Activated B cell treated with CpG ODN at 0.5 μM for 24 hours (primary cell): ENCODE results near the gene LRRC73. TPM values are rescaled to one million over a fixed set of nuclear protein-coding genes. Genes with fewer than 3 reads are reported as not detected.
A peak's percentile ranks its signal among the peaks of the same experiment; 100 is the strongest.

Experiments
- ATAC-seq: fragments of 200-7000 bp; cut with Tn5 transposase; one replicate; pipeline ENCODE4 v1.10.0; 2021; ENCODE audit warnings: low read depth, mild to moderate bottlenecking, moderate library complexity
- CTCF ChIA-PET: fragments of 350-600 bp; sonication (Branson Sonifier 250); formaldehyde crosslinking; loops from one replicate; lab custom pipeline; 2021; ENCODE audit warnings: antibody characterized with exemption; lab: Charles Lee
- POLR2A ChIA-PET: fragments of 350-600 bp; sonication (Branson Sonifier 250); formaldehyde crosslinking; loops from one replicate; lab custom pipeline; 2021; ENCODE audit warnings: antibody characterized with exemption; lab: Charles Lee
- DNase-seq: peaks from one replicate; pipeline ENCODE4 v3.0.0; 2022
- H3K27ac Mint-ChIP-seq: one replicate; pipeline ENCODE4 v1.8.0; 2020; ENCODE audit warnings: mixed read lengths
- H3K27me3 Mint-ChIP-seq: one replicate; pipeline ENCODE4 v1.8.0; 2021; ENCODE audit warnings: mixed read lengths
- H3K36me3 Mint-ChIP-seq: one replicate; pipeline ENCODE4 v1.8.0; 2021; ENCODE audit warnings: low read depth, mixed read lengths
- H3K4me1 Mint-ChIP-seq: one replicate; pipeline ENCODE4 v1.8.0; 2021; ENCODE audit warnings: mixed read lengths
- H3K4me3 Mint-ChIP-seq: one replicate; pipeline ENCODE4 v1.8.0; 2020; ENCODE audit warnings: mild to moderate bottlenecking, mixed read lengths
- H3K9me3 Mint-ChIP-seq: one replicate; pipeline ENCODE4 v1.8.0; 2020; ENCODE audit warnings: mixed read lengths
- intact Hi-C: fragments of 100-400 bp; cut with micrococcal nuclease; formaldehyde crosslinking; loops from one replicate; pipeline ENCODE4 v1.15.1; 2024
- total RNA-seq: library from RNA; stranded (reverse); gene quantifications from 2 replicates; pipeline ENCODE4 v1.2.3, GENCODE V29; 2022
- TF ChIP-seq, protein P1 (sequence below): fragments of 200-600 bp; IDR thresholded peaks from one replicate; pipeline ENCODE4 v1.8.0; 2022; ENCODE audit warnings: antibody characterized with exemption, mild to moderate bottlenecking

LRRC73 gene
- total RNA-seq, 1 donor from 2014 or later, result 0.31 TPM

DNA sequence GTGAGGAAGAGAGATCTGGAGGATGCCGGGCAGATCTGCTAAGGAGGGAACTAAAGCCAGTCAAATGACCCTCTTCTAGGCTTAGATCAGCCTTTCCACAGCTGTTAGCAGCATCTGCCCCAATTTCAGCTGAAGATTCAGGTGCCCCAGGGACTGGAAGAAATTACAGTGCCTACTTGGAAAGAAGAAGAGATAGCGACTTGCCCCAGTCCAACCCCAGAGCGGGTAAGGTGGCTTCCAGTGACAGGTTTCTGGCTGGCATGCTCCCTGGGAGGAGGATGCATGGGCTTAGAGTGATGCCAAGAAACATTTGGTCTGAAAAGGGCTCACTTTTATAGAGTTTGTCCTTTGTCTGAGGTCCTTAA, 32.2 kb downstream of the LRRC73 start:
- ATAC-seq (no peak), DNase-seq (no peak)
- Mint-ChIP-seq H3K4me1 (peaks cover 42% of the 10 kb centered on the region), H3K27ac (peak overlapping the region; percentile 94), H3K27me3 (no peaks in the 10 kb centered on the region), H3K36me3 (peaks cover 14% of the 10 kb centered on the region), H3K9me3 (no peaks in the 10 kb centered on the region), H3K4me3 (peak overlapping the region; percentile 96)
- intact Hi-C loops, result no loop called here
- POLR2A ChIA-PET, result interaction anchor here (0.6 to 2.5 kb wide), 23 partner anchors 8 to 787 kb away, joined by 3 to 15 read pairs (median 4); partner anchors contain the start of genes ABCC10, CNPY3, DLK2 and DNPH1
- TF ChIP-seq, protein P1, sequence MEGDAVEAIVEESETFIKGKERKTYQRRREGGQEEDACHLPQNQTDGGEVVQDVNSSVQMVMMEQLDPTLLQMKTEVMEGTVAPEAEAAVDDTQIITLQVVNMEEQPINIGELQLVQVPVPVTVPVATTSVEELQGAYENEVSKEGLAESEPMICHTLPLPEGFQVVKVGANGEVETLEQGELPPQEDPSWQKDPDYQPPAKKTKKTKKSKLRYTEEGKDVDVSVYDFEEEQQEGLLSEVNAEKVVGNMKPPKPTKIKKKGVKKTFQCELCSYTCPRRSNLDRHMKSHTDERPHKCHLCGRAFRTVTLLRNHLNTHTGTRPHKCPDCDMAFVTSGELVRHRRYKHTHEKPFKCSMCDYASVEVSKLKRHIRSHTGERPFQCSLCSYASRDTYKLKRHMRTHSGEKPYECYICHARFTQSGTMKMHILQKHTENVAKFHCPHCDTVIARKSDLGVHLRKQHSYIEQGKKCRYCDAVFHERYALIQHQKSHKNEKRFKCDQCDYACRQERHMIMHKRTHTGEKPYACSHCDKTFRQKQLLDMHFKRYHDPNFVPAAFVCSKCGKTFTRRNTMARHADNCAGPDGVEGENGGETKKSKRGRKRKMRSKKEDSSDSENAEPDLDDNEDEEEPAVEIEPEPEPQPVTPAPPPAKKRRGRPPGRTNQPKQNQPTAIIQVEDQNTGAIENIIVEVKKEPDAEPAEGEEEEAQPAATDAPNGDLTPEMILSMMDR, result no peak
- CTCF ChIA-PET, result interaction anchor here (1.1 to 1.3 kb wide), 3 partner anchors 23 to 28 kb away, joined by 3 to 5 read pairs (median 4); partner anchors contain the start of gene DLK2

DNA sequence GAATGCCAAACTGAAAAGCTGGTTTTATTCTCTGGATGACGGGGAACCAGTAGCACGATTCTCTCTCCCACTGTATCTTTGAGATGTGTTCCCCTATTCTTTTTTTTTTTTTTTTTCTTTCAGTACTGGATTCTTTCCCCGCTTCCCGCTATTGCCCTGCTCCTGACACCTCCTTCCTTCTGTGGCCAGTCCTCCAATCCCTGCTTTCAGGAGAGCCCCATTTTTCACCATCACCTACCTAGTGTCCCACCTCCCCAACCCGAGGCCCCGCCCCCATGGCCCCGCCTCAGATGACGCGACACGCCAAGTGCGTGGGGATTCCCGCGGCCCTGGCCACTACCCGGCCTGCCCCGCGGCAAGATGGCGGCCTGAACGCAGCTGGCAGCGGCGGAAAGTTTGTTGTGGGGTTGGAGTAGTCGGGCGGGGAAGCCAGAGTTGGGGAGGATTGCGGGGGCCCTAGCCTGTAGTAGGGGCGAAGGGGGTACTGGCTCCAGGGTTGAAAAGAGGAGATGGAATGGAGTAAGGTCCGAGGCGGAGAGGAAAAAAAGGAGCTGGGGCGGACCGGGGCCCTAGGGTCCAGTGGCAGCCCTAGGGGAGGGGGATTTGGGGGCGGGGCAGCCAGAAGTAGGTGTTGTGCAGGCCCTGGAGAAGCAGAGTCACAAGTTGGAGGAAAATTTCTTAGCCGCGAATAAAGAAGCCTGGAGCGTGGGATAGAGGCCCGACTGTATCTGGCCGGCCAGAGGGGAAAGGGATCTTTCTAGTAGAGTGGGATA, 32.7 kb downstream of the LRRC73 start, which contains the start of gene TJAP1:
Gene TJAP1 (plus strand): TSS at position 336 of the 773 bp plus-strand sequence. CDS start 21,432 bp downstream, outside the sequence.
- peak; percentile 100 for ATAC-seq
- peak; percentile 98 for DNase-seq
- no peaks in the 10 kb centered on the region for H3K27me3 Mint-ChIP-seq
- intact Hi-C loops, result loop anchor here (1.0 to 2.0 kb wide), 8 partner anchors 22 to 307 kb away; partner anchors contain the start of genes ABCC10, DLK2, POLH and POLR1C
- peaks cover 13% of the 10 kb centered on the region for H3K36me3 Mint-ChIP-seq
- peak within 1 kb of the TSS; percentile 96 for H3K4me3 Mint-ChIP-seq
- POLR2A ChIA-PET, result interaction anchor here (0.6 to 2.5 kb wide), 31 partner anchors 9 to 787 kb away, joined by 3 to 15 read pairs (median 4); partner anchors contain the start of genes ABCC10, CNPY3, DLK2 and DNPH1
- peaks cover 41% of the 10 kb centered on the region for H3K4me1 Mint-ChIP-seq
- TF ChIP-seq, protein P1, result no peak
- CTCF ChIA-PET, result interaction anchor here (1.1 to 1.3 kb wide), 3 partner anchors 22 to 28 kb away, joined by 3 to 5 read pairs (median 4); partner anchors contain the start of gene DLK2
- H3K9me3 Mint-ChIP-seq, result no peaks in the 10 kb centered on the region
- peak within 1 kb of the TSS; percentile 94 for H3K27ac Mint-ChIP-seq

DNA sequence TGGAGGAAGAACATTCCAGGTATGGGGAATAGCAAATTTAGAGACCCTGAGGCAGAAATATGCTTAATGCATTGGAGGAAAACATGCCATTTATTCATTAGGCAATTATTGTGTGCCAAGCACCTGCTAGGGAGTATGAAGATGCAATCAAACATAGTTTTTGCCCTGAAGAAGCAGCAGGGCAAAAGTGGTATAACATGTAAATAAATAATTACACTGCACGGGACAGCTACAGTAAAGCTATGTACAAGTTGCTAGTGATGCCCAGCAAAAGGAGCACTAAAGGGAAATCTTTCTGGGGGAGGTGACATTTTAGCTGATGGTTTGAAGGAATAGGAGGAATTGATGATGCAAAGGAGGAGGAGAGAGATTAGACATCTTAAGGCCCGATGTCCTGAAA, 33.4 kb downstream of the LRRC73 start:
- no peaks in the 10 kb centered on the region for H3K9me3 Mint-ChIP-seq
- ATAC-seq, result no peak
- DNase-seq, result no peak
- peak overlapping the region; percentile 94 for H3K27ac Mint-ChIP-seq
- peaks cover 8% of the 10 kb centered on the region for H3K36me3 Mint-ChIP-seq
- peak overlapping the region; percentile 96 for H3K4me3 Mint-ChIP-seq
- CTCF ChIA-PET, result interaction anchor here (1.1 to 1.3 kb wide), 3 partner anchors 22 to 29 kb away, joined by 3 to 5 read pairs (median 4); partner anchors contain the start of gene DLK2
- peaks cover 39% of the 10 kb centered on the region for H3K4me1 Mint-ChIP-seq
- POLR2A ChIA-PET, result interaction anchor here (0.6 to 2.5 kb wide), 20 partner anchors 10 to 586 kb away, joined by 3 to 15 read pairs (median 5); partner anchors contain the start of genes ABCC10, DLK2, DNPH1 and LRRC73
- no peaks in the 10 kb centered on the region for H3K27me3 Mint-ChIP-seq
- intact Hi-C loops, result loop anchor here (1.0 to 2.0 kb wide), 8 partner anchors 21 to 306 kb away; partner anchors contain the start of genes ABCC10, DLK2, POLH and POLR1C
- TF ChIP-seq, protein P1, result no peak

DNA sequence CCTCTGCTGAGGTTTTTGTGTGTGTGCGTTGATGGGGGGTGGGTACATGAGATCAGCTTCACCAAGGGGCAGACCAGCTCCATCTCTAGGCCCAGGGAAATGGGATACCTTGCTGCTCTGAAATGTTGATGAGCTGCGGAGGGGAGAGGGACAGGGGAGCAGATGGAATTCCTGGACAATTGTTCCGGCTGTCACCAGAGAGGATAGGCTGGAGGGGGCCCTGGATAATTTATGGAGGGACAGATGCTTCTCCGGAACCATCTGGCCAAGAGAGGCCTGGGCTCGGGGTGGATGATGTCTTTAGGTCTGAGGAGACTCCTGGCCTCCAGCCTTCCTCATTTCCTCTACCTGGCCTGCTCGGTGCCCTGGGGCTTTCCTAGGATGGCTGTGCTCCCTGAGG, 34.6 kb downstream of the LRRC73 start:
- Mint-ChIP-seq H3K9me3 (no peaks in the 10 kb centered on the region), H3K27me3 (peaks cover 5% of the 10 kb centered on the region), H3K4me1 (peaks cover 34% of the 10 kb centered on the region), H3K4me3 (no peak overlapping the region), H3K36me3 (peaks cover 7% of the 10 kb centered on the region), H3K27ac (no peak overlapping the region)
- CTCF ChIA-PET, result no interaction called here
- TF ChIP-seq, protein P1, result no peak
- ATAC-seq, result no peak
- intact Hi-C loops, result no loop called here
- POLR2A ChIA-PET, result no interaction called here
- DNase-seq, result no peak

DNA sequence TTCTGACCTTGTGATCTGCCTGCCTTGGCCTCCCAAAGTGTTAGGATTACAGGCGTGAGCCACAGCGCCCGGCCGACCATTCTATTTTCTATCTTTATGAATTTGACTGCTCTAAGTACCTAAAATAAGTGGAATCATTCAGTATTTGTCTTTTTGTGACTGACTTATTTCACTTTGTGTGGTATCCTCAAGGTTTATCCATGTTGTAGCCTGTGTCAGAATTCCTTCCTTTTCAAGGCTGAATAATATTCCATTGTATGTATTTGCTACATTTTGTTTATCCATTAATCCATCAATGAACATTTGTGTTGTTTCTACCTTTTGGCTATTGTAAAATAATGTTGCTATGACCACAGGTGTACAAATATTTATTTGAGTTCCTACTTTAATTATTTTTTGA, 37.6 kb downstream of the LRRC73 start:
- peaks cover 4% of the 10 kb centered on the region for H3K36me3 Mint-ChIP-seq
- ATAC-seq, result no peak
- intact Hi-C loops, result no loop called here
- DNase-seq, result no peak
- no peak overlapping the region for H3K4me3 Mint-ChIP-seq
- peaks cover 17% of the 10 kb centered on the region for H3K27me3 Mint-ChIP-seq
- TF ChIP-seq, protein P1, result no peak
- H3K4me1 Mint-ChIP-seq, result peaks cover 11% of the 10 kb centered on the region
- H3K27ac Mint-ChIP-seq, result no peak overlapping the region
- CTCF ChIA-PET, result no interaction called here
- POLR2A ChIA-PET, result no interaction called here
- no peaks in the 10 kb centered on the region for H3K9me3 Mint-ChIP-seq
